Right lobe of liver (tissue), 4 donors: Measurements from ENCODE around the gene GMPPB.
"Not testable (repeated sequence)": the region's sequence is repeated elsewhere in the genome, so short reads cannot be mapped to it uniquely, and the experiment has no call there.

Source experiments
- CTCF ChIP-seq, 4 donors: fragments of 200-600 bp in 3 of 4; fragments of 450-650 bp in 1 of 4; IDR thresholded peaks; one replicate each; pipeline versions ENCODE4 v1.5.1 to v1.8.0; 2016 to 2022; ENCODE audit warnings: antibody characterized with exemption in 4 of 4, mild to moderate bottlenecking in 2 of 4
- POLR2A ChIP-seq: fragments of 450-650 bp; IDR thresholded peaks from one replicate; pipeline ENCODE4 v1.6.1; 2017; ENCODE audit warnings: antibody characterized with exemption, mild to moderate bottlenecking
- donor health status: DM: no; HTN: no; CAD: no.
- donor health status: DM: no; HTN: no; CAD: no.
- donor health status: DM: no; HTN: yes; CAD: no.

GRCh38 chr3:49687424-49687795, 36.3 kb downstream of the GMPPB start:
- not testable (repeated sequence) for TF ChIP-seq CTCF (IDR thresholded peaks at IDR 0.05); POLR2A
